PC-9 (cell line): Measurements from ENCODE around the gene ST6GALNAC3.

Experiments
- CTCF ChIP-seq: fragments of 200-600 bp; sonication (generic); conservative IDR thresholded peaks from 2 replicates; pipeline ENCODE4 v1.6.1; 2017; ENCODE audit warnings: mixed run types, antibody characterized with exemption, mild to moderate bottlenecking, moderate library complexity
- EZH2 ChIP-seq: fragments of 200-600 bp; sonication (generic); IDR thresholded peaks from 2 replicates; pipeline ENCODE4 v1.8.0; 2017; ENCODE audit warnings: antibody characterized with exemption, low read depth

DNA sequence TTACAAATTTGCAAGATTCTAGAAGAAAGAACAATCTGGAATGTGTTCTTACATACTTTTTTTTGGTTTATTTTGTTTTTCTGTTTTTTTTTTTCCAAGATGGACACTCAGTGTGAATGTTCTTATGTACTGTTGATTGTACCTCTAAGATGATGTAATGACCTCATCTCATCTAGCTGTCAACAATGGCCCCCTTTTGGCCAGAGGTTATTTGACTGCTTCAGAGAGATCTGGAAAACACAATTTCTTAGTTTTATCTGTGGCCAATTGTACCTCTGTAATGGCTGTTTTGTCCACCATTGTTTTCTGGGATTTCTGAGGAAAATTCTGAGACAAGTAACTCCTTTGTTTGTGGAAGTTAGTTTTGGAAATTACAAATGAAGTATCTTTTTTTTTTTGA lies 38.9 kb downstream of the ST6GALNAC3 start:
- TF ChIP-seq CTCF (no peak), EZH2 (no peak)
